Measurements from ENCODE around the gene TRAP1.
A peak's percentile ranks its signal among the peaks of the same experiment; 100 is the strongest.
"Not testable (repeated sequence)": the region's sequence is repeated elsewhere in the genome, so short reads cannot be mapped to it uniquely, and the experiment has no call there.

Gene TRAP1

DNA sequence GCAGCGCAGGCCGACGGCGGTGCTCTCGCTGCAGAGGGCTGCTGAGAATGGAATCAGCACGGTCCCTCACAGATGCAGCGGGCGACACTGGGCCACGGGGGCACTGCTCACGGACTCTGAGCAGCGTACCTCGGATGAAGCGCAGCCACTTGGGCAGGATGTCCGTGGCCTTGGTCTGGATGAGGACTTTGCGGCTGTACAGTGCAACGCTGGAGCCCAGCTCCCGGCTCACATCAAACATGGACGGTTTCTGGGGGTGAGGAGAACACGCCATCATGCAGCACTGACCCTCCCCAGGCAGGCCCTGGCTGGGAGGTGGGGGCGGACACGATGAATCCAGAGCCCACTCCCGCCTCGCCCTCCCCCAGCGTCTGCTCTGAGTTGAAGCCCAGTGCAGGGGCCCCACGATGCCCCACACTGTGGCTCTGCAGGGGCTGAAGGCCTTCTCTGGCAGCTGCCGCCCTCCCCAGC is 44.7 kb downstream of the TRAP1 start:
- no peak for DNase-seq

- DNase-seq, result no peak
Observed at GRCh38 chr16:3671424-3671823, 45.9 kb downstream of the TRAP1 start.

GRCh38 chr16:3670711-3671110 is 46.6 kb downstream of the TRAP1 start:
- DNase-seq, result no peak

DNA sequence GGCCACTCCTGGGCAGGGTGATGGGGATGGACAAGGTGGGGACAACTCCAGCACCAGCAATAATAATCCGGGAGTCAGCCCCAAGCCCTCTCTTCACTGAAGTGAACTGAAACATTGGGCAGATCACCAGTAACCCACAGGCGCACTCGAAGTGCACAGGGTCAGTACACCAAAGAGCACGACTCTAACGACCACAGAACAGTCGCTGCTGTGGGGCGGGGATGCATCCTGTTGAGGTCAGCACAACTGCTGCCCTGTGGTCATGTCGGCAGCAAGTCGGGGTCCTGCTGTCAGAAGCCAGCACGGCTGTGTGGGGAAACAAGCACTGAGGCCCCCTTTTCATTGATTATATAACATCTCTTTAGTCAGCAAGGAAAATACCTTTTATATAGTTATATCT is 48.2 kb downstream of the TRAP1 start:
- no peak for DNase-seq

DNA sequence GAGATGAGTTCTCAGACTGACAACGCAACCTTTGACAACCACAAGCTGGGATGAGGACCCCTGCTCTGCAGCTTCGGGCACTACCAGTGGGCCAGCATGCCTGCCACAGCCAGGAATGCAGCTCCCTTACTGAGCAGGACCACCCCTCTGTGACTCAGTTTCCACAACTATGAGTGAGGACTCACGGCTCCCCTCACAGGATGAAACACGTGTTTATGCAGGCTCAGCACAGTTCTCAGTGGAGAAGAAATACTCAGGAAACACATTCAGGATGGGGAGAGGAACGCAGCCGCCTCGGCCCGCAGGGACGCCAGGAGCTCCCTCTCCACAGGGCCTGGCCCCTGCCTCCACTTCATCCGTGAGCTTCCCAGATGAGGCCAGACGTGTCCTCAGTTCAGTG is 48.7 kb downstream of the TRAP1 start:
- no peak for DNase-seq

- no peak for DNase-seq
Observed at GRCh38 chr16:3665508-3665907, 51.8 kb downstream of the TRAP1 start.

- no peak for DNase-seq
Observed at GRCh38 chr16:3664187-3664896, 53.0 kb downstream of the TRAP1 start.

GRCh38 chr16:3662601-3663000 is 54.7 kb downstream of the TRAP1 start:
- DNase-seq, result no peak

GRCh38 chr16:3661922-3662321 is 55.4 kb downstream of the TRAP1 start:
- DNase-seq, result no peak

GRCh38 chr16:3661311-3661710 is 56.0 kb downstream of the TRAP1 start:
- no peak for DNase-seq

- no peak for DNase-seq
Observed at GRCh38 chr16:3659251-3659650, 58.1 kb downstream of the TRAP1 start.

DNA sequence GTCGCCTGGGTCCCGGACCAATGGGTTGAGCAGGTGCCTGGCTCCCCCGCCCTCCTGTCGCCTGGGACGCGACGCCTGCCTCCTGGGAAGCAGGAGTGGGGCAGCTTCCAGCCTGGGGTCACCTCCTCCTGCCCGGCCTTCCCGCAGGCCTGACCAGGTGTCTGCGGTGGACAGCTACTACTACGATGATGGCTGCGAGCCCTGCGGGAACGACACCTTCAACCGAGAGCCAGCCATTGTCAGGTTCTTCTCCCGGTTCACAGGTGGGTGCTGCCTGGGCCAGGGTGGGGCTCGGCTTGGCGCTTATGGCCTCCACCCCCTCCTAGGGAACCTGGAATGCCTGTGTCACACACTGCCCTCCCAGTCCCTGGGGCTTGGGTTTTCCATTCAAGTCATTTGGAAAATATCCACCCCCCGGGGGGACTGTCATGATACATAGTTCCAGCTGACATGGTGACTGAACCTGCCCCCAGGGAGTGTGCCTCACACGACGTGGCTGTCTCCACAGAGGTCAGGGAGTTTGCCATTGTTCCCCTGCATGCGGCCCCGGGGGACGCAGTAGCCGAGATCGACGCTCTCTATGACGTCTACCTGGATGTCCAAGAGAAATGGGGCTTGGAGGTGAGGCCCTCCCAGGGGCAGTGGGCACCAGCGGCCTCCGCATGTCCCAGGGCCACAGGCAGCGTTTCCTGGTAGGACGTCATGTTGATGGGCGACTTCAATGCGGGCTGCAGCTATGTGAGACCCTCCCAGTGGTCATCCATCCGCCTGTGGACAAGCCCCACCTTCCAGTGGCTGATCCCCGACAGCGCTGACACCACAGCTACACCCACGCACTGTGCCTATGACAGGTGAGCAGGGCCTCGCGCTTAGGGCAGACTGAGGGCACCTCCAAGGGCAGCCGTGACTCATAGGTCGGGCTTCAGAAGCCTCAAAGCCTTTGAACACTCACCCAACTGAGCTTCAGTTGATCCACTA is 60.5 kb downstream of the TRAP1 start:
- DNase-seq, result no peak

- not testable (repeated sequence) for DNase-seq
Observed at GRCh38 chr16:3656160-3656490, 61.2 kb downstream of the TRAP1 start.

DNA sequence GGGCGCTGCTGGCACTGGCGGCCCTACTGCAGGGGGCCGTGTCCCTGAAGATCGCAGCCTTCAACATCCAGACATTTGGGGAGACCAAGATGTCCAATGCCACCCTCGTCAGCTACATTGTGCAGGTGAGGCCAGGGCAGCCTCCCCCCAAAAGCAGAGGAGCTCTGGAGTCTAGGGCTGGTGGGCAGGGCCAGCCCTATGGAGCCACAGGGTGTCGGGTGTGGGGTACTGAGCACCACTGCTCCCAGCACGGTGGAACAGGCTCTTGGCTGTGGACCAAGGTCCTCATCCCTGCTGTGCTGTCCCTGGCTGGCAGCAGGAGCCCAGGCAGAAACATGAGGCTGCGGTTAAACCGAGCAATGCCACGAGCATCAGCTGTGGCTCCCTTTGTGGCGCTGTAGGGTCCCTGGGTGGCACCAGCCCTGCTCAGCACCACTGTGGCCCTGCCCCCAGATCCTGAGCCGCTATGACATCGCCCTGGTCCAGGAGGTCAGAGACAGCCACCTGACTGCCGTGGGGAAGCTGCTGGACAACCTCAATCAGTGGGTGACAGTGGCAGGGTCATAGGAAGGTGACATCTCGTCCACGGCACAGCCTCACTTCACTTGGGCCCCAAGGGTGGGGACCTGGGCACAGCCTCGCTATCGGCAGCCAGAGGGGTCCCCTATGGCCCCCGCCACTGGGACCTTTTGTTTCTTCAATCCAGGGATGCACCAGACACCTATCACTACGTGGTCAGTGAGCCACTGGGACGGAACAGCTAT is 61.7 kb downstream of the TRAP1 start:
- DNase-seq, result no peak

DNA sequence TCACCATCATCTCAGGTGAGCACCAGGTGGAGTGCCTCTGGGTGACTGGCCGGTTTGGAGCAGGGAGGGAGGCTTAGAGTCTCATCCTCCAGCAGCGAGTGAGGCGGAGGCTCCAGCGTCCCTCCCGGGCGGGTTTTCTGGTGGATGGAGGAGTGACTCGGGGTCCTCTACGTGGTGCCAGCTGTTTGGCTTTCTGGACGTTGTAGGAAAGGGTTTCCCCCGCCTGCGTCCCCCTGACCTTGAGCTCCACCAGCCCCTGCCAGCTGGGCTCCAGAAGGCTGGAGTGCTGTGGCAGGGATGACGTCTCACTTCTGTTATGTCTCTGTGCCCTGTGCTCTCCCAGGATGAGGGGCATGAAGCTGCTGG is 62.3 kb downstream of the TRAP1 start:
- DNase-seq, result no peak

GRCh38 chr16:3654249-3654991 is 62.9 kb downstream of the TRAP1 start, which contains the start of gene DNASE1:
DNASE1 (plus strand) TSS chr16:3654691; CDS start chr16:3655374, 683 bp downstream.
- peak; percentile 54 to 72 for DNase-seq

GRCh38 chr16:3652373-3653195 is 64.7 kb downstream of the TRAP1 start:
- no peak for DNase-seq

GRCh38 chr16:3651461-3652372 is 65.6 kb downstream of the TRAP1 start:
- no peak for DNase-seq

DNA sequence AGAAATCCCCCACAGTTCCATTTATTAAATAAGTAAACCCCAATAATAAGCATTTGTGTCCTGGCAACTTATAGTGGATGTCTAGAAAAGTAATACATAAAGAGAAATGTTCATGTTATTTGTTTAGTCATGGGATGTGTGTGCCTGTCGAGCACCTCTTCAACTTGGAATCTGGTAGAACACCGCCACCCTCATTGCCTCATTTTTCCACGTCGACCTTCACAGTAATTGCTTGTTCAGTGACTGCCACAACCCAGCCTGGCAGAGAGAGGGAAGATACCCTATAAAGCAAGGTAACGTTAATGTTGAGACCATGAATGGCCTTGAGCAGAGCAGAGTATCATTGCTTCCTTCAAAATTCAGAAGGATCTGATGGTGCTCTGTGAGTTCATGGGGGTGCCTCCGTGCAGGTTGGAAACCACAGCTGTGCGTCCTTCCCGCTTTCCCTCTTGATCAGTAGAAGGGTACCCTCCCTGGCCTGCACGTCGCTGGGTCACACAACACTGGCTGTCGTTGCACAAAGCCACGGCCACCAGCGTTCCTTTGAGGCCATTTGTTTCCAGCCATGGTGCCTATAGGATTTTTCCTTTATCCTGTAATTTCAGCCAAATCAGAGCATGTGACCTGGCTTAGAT is 66.6 kb downstream of the TRAP1 start:
- no peak for DNase-seq
